K562 (cell line): ENCODE measurements around the gene LAMB2. TPM values are rescaled to one million over a fixed set of nuclear protein-coding genes. Genes with fewer than 3 reads are reported as not detected.

Experiments used
- ATF1 ChIP-seq, 2 experiments: fragments of 450-650 bp in 1 of 2; IDR thresholded peaks; 2 replicates each; pipeline ENCODE4 v1.6.1; 2016; ENCODE audit warnings: missing compliant biosample characterization in 1 of 2, missing genetic modification characterization in 1 of 2
- CHD4 ChIP-seq: fragments of 200-600 bp; sonication (generic); IDR thresholded peaks from 3 replicates; pipeline ENCODE4 v1.6.1; 2012; ENCODE audit warnings: low read depth, mild to moderate bottlenecking, mixed read lengths, low read length, inconsistent platforms; ENCODE audit not compliant: insufficient read depth, insufficient replicate concordance, poor library complexity, severe bottlenecking
- CTCF ChIP-seq, 3 experiments: IDR thresholded peaks in 2 of 3; conservative IDR thresholded peaks in 1 of 3; 2 replicates each; pipeline ENCODE4 v1.5.1; 2011 to 2012; ENCODE audit warnings: low read length in 3 of 3, mild to moderate bottlenecking in 3 of 3, control low read depth in 2 of 3, improper control_type of control experiment in 1 of 3, inconsistent platforms in 1 of 3, low read depth in 1 of 3, mixed read lengths in 1 of 3, moderate library complexity in 1 of 3; ENCODE audit not compliant: insufficient read depth in 2 of 3
- E2F5 ChIP-seq: sonication (generic); formaldehyde crosslinking; IDR thresholded peaks from 2 replicates; pipeline ENCODE4 v1.8.0; 2022; ENCODE audit warnings: mild to moderate bottlenecking, missing genetic modification reagents
- EGR1 ChIP-seq: fragments of 450-650 bp; conservative IDR thresholded peaks from 2 replicates; pipeline ENCODE4 v1.6.1; 2017; ENCODE audit warnings: mild to moderate bottlenecking
- ELF4 ChIP-seq: fragments of 450-650 bp; formaldehyde crosslinking; IDR thresholded peaks from 2 replicates; pipeline ENCODE4 v1.4.0; 2022; ENCODE audit warnings: missing genetic modification characterization
- ETV1 ChIP-seq: fragments of 450-650 bp; conservative IDR thresholded peaks from 2 replicates; pipeline ENCODE4 v1.6.1; 2016; ENCODE audit warnings: missing genetic modification characterization, control low read depth, low read depth, missing compliant biosample characterization
- LARP7 ChIP-seq: fragments of 450-650 bp; IDR thresholded peaks from 2 replicates; pipeline ENCODE4 v1.6.1; 2016
- PCBP1 ChIP-seq: fragments of 200-400 bp; formaldehyde crosslinking; IDR thresholded peaks from 2 replicates; pipeline ENCODE4 v1.6.1; 2018; ENCODE audit warnings: mild to moderate bottlenecking, low read depth, low read length; ENCODE audit not compliant: poor library complexity, severe bottlenecking
- PHTF2 ChIP-seq: fragments of 250-450 bp; sonication (Bioruptor Pico); IDR thresholded peaks from 2 replicates; pipeline ENCODE4 v1.5.0; 2021; ENCODE audit warnings: mild to moderate bottlenecking
- RBM17 ChIP-seq: fragments of 200-400 bp; formaldehyde crosslinking; IDR thresholded peaks from 2 replicates; pipeline ENCODE4 v1.6.1; 2017; ENCODE audit warnings: low read depth, mild to moderate bottlenecking, low read length, borderline replicate concordance
- RCOR1 ChIP-seq, 2 experiments: IDR thresholded peaks; 2 replicates each; pipeline ENCODE4 v1.6.1; 2012; ENCODE audit warnings: low read depth in 2 of 2, low read length in 2 of 2, borderline replicate concordance in 1 of 2, improper control_type of control experiment in 1 of 2
- RREB1 ChIP-seq: fragments of 250-450 bp; sonication (Bioruptor Pico); IDR thresholded peaks from 2 replicates; pipeline ENCODE4 v1.4.0; 2020
- SIN3A ChIP-seq, 2 experiments: fragments of 150-350 bp in 1 of 2; IDR thresholded peaks; 2 replicates each; pipeline ENCODE4 v1.6.1; 2011 to 2016; ENCODE audit warnings: borderline replicate concordance in 2 of 2, low read depth in 2 of 2, low read length in 2 of 2, mild to moderate bottlenecking in 2 of 2, moderate library complexity in 2 of 2; ENCODE audit not compliant: control insufficient read depth in 1 of 2
- SRSF9 ChIP-seq: fragments of 200-400 bp; formaldehyde crosslinking; IDR thresholded peaks from 2 replicates; pipeline ENCODE4 v1.6.1; 2017; ENCODE audit warnings: low read depth, low read length, borderline replicate concordance
- U2AF1 ChIP-seq: fragments of 200-400 bp; formaldehyde crosslinking; optimal IDR thresholded peaks from 2 replicates; pipeline ENCODE3; 2017; ENCODE audit warnings: mild to moderate bottlenecking, low read depth, low read length, moderate library complexity
- XRCC4 ChIP-seq: IDR thresholded peaks from one replicate; pipeline ENCODE4 v1.6.1; 2011; ENCODE audit not compliant: insufficient read depth, insufficient read length; ENCODE audit errors: extremely low read depth
- ZC3H4 ChIP-seq: sonication (generic); formaldehyde crosslinking; IDR thresholded peaks from 2 replicates; pipeline ENCODE4 v1.9.0; 2021; ENCODE audit warnings: missing genetic modification reagents, borderline replicate concordance
- ZNF586 ChIP-seq: fragments of 450-650 bp; formaldehyde crosslinking; conservative IDR thresholded peaks from 2 replicates; pipeline ENCODE4 v1.4.0; 2020; ENCODE audit warnings: mild to moderate bottlenecking, moderate library complexity
- polyA plus RNA-seq, 8 experiments: library from polyadenylated mRNA; depleted of rRNA in 4 of 8; stranded (reverse) in 5 of 8; unstranded in 3 of 8; fragments of >200 nt; fragmentation: Nextera tagmentation in 2 of 8; fragmentation: Illumina TruSeq in 1 of 8; extraction: Ambion mirVana in 2 of 8; extraction: Trizol in 1 of 8; gene quantifications; 2 replicates each; pipeline versions ENCODE4 v1.2.1 to v1.2.3, GENCODE V29; 2011 to 2014; ENCODE audit warnings: inconsistent platforms in 1 of 8, missing spikeins in 1 of 8
- total RNA-seq, 7 experiments: library from RNA; depleted of rRNA in 6 of 7; stranded (reverse); fragments of >200 nt in 6 of 7; fragmentation: Illumina TruSeq in 2 of 7; extraction: Trizol in 2 of 7; gene quantifications; 2 replicates each; pipeline versions ENCODE4 v1.2.1 to v1.2.3, GENCODE V29; 2011 to 2021; ENCODE audit warnings: low replicate concordance in 1 of 7

The LAMB2 gene
- total and polyA plus RNA-seq, 9 of the 15 experiments (the other 6 are each of a cell fraction or from before 2014, with no cell fraction given): 1.4 to 26.0 (median 16.2) TPM

GRCh38 chr3:49171119-49171774 lies 38.4 kb upstream of the LAMB2 start, which contains the start of gene KLHDC8B (continued):
- TF ChIP-seq E2F5 (CRISPR knock-in tag) (no peak), RCOR1 (IDR thresholded peaks at IDR 0.05; ENCODE audit: borderline replicate concordance in 1 of 2, low read depth in 2 of 2, low read length in 2 of 2) (0 out of 4 replicates have a peak, but pooled peaks of 1 of the 2 experiments have one; percentile 28), CHD4 (no peak), PHTF2 (CRISPR knock-in tag) (no peak), RBM17 (no peak), ETV1 (tag) (no peak), XRCC4 (no peak), LARP7 (no peak), SIN3A (IDR thresholded peaks at IDR 0.05; ENCODE audit: borderline replicate concordance in 2 of 2, control insufficient read depth in 1 of 2, low read depth in 2 of 2, low read length in 2 of 2) (peak in 1 of 2 experiments; percentile 75; a peak in 2 of 4 replicates), U2AF1 (no peak), RREB1 (CRISPR knock-in tag) (no peak), PCBP1 (peak; percentile 35), ATF1 (CRISPR knock-in tag; IDR thresholded peaks at IDR 0.05) (no peak), ATF1 (tag; IDR thresholded peaks at IDR 0.05) (peak; percentile 69), ELF4 (no peak), SRSF9 (no peak), CTCF (IDR thresholded peaks at IDR 0.05 in 2 of 3, conservative IDR thresholded peaks at IDR 0.05 in 1 of 3; ENCODE audit: insufficient read depth in 2 of 3, low read depth in 1 of 3, low read length in 3 of 3) (peak; percentile 82 to 93 (median 90)), EGR1 (peak; percentile 48), ZC3H4 (no peak), ZNF586 (no peak)
